ENCODE measurements around the gene FAM174B. TPM values are rescaled to one million over a fixed set of nuclear protein-coding genes. Genes with fewer than 3 reads are reported as not detected.

FAM174B gene
- total RNA-seq, 2 donors from 2014 or later: 6.2 to 7.1 TPM

DNA sequence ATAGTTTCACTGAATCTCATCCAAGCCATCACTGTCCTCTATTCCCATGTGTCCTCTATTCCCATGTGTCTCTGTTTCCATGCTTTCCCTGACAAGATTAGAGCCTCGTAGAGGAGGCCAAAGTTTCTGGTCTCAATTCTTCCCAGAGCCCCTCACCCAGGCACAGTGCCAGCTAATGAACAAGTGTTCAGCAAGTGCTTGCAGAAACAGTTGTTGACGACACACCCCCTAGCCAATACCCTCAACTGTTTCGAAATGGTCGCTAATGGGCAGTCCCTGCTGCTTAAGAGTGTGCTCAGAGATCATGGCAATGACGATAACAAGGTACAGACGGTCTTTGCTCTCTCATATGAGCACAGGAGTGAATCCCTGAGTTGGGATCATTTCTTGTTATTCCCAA is 73.4 kb downstream of the FAM174B start:
- Histone ChIP-seq H3K27me3 (no peaks in the 10 kb centered on the region), H3K4me1 (no peaks in the 10 kb centered on the region), H3K4me3 (no peak overlapping the region), H3K27ac (no peak overlapping the region), H3K36me3 (no peaks in the 10 kb centered on the region), H3K9me3 (no peaks in the 10 kb centered on the region)
- TF ChIP-seq CTCF (IDR thresholded peaks at IDR 0.05): no peak
- no peak for DNase-seq (ENCODE audit: low spot score)

DNA sequence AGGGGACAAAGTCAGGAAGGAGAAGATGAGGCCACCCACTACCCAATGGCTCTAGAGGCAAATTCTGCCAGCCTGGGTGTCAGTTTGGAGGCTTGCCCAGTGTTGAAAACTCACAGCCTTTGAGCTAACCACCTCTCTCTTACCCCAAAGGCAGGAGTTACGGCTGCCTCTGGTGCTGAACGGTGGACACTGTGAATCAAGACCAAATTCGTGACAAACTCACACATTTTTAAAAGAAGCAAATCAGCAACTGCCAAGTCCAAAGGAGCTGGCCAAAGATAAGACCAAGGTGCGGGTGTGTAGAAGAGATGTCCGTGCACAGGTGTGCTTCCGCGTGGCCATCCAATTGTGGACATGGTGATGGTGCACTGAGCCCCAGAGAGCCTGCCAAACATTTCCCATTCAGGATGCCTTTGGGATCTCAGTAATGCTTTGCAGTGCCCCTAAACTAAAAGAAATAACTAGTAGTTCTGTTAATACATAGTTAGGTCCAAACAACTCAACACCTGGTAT is 74.6 kb downstream of the FAM174B start:
- no peak for TF ChIP-seq CTCF (IDR thresholded peaks at IDR 0.05)
- H3K9me3 ChIP-seq: no peaks in the 10 kb centered on the region
- H3K27me3 ChIP-seq: no peaks in the 10 kb centered on the region
- no peak overlapping the region for H3K27ac ChIP-seq
- DNase-seq (ENCODE audit: low spot score): no peak
- H3K4me1 ChIP-seq: no peaks in the 10 kb centered on the region
- H3K4me3 ChIP-seq: no peak overlapping the region
- no peaks in the 10 kb centered on the region for H3K36me3 ChIP-seq

DNA sequence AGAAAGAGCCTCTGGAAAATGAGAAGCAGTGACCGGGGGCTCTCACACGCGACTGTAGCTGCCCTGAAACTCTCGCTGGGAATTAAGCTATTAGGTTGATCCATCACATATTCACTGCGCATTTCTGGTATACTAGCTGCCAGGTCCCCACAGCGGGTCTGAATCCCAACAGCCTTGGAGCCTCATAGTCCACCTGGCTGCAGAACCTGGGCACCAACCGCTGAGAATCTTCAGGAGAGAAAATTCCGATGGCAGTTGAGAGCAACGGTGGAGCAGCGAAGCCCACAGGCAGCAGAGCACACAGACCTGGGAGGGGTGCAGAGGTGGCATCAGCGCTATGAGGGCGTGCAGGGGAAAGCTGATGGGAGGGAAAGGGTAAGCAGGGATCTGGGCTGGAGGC is 75.1 kb downstream of the FAM174B start:
- Histone ChIP-seq H3K9me3 (no peaks in the 10 kb centered on the region), H3K4me3 (no peak overlapping the region), H3K4me1 (no peaks in the 10 kb centered on the region), H3K36me3 (no peaks in the 10 kb centered on the region), H3K27ac (no peak overlapping the region), H3K27me3 (no peaks in the 10 kb centered on the region)
- no peak for TF ChIP-seq CTCF (IDR thresholded peaks at IDR 0.05)
- DNase-seq (ENCODE audit: low spot score): no peak

- Histone ChIP-seq H3K27me3 (no peaks in the 10 kb centered on the region), H3K9me3 (no peaks in the 10 kb centered on the region), H3K4me1 (no peaks in the 10 kb centered on the region), H3K4me3 (no peak overlapping the region), H3K27ac (no peak overlapping the region), H3K36me3 (no peaks in the 10 kb centered on the region)
- DNase-seq (ENCODE audit: low spot score): peak; percentile 46
- no peak for TF ChIP-seq CTCF (IDR thresholded peaks at IDR 0.05)
These were observed 75.6 kb downstream of the FAM174B start for GRCh38 chr15:92579931-92580470.

DNA sequence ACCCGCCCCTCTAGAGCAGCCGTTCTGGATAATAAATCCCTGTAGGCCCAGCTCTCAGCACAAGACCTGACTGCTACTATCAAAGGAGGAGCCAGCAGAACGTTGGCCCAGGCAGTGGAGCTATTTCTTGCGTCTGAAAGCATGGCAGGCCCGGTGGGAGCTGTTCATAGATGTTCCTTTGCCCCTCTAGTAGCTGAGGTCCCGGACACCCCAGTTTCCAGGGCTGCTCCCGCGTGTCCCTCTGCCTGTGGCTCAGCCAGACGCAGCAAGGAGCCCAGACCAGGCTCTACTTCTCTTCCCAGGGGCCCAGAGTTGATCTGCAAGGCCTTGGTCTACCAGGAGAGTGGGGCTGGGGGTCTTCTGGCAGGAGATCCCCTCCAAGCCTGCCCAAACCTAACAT is 76.1 kb downstream of the FAM174B start:
- Histone ChIP-seq H3K27me3 (no peaks in the 10 kb centered on the region), H3K27ac (no peak overlapping the region), H3K9me3 (no peaks in the 10 kb centered on the region), H3K36me3 (no peaks in the 10 kb centered on the region), H3K4me1 (no peaks in the 10 kb centered on the region), H3K4me3 (no peak overlapping the region)
- peak; percentile 34 for DNase-seq (ENCODE audit: low spot score)
- no peak for TF ChIP-seq CTCF (IDR thresholded peaks at IDR 0.05)
